Neural progenitor cell (in vitro differentiated cells): ENCODE data around the gene TSPAN17. TPM values are rescaled to one million over a fixed set of nuclear protein-coding genes. Genes with fewer than 3 reads are reported as not detected.
A peak's percentile ranks its signal among the peaks of the same experiment; 100 is the strongest.

Experiments
- DNase-seq: peaks from one replicate; pipeline ENCODE4 v3.0.0-alpha.2; 2016; ENCODE audit warnings: low spot score
- H2AFZ ChIP-seq: fragments of 200-600 bp; sonication (generic); replicated peaks from 2 replicates; pipeline ENCODE4 v1.6.1; 2016; ENCODE audit warnings: antibody characterized with exemption
- H3F3A ChIP-seq: fragments of 200-600 bp; sonication (generic); 2 replicates; pipeline ENCODE4 v1.6.1; 2016; ENCODE audit warnings: antibody characterized with exemption, low read depth
- H3K27ac ChIP-seq: fragments of 200-600 bp; sonication (generic); 2 replicates; pipeline ENCODE4 v1.5.1; 2016; ENCODE audit warnings: mild to moderate bottlenecking
- H3K27me3 ChIP-seq: fragments of 200-600 bp; sonication (generic); 2 replicates; pipeline ENCODE4 v1.6.1; 2016; ENCODE audit warnings: mild to moderate bottlenecking, moderate library complexity
- H3K36me3 ChIP-seq: fragments of 200-600 bp; sonication (generic); 2 replicates; pipeline ENCODE4 v1.5.1; 2016
- H3K4me1 ChIP-seq: fragments of 200-600 bp; sonication (generic); 2 replicates; pipeline ENCODE4 v1.6.1; 2016; ENCODE audit warnings: mixed run types
- H3K4me2 ChIP-seq: fragments of 200-600 bp; sonication (generic); 2 replicates; pipeline ENCODE4 v1.6.1; 2016
- H3K4me3 ChIP-seq: fragments of 200-600 bp; sonication (generic); 2 replicates; pipeline ENCODE4 v1.5.1; 2016
- H3K79me2 ChIP-seq: fragments of 200-600 bp; sonication (generic); 2 replicates; pipeline ENCODE4 v1.6.1; 2016; ENCODE audit warnings: low read depth
- H3K9ac ChIP-seq: fragments of 200-600 bp; sonication (generic); 2 replicates; pipeline ENCODE4 v1.6.1; 2016
- H3K9me3 ChIP-seq: fragments of 200-600 bp; sonication (generic); 2 replicates; pipeline ENCODE4 v1.5.1; 2016; ENCODE audit warnings: low read depth
- H4K20me1 ChIP-seq: fragments of 200-600 bp; sonication (generic); 2 replicates; pipeline ENCODE4 v1.6.1; 2016; ENCODE audit warnings: low read depth
- H3K27ac Mint-ChIP-seq: 3 replicates; pipeline ENCODE4 v1.8.0; 2021; ENCODE audit warnings: mixed read lengths
- H3K27me3 Mint-ChIP-seq: 2 replicates; pipeline ENCODE4 v1.8.0; 2022; ENCODE audit warnings: low read depth, mild to moderate bottlenecking, inconsistent platforms, moderate library complexity, mixed read lengths; ENCODE audit not compliant: insufficient read depth
- H3K36me3 Mint-ChIP-seq: 3 replicates; pipeline ENCODE4 v1.8.0; 2021; ENCODE audit warnings: mixed read lengths
- H3K4me1 Mint-ChIP-seq: 3 replicates; pipeline ENCODE4 v1.8.0; 2021; ENCODE audit warnings: mixed read lengths
- H3K4me3 Mint-ChIP-seq: 3 replicates; pipeline ENCODE4 v1.8.0; 2021; ENCODE audit warnings: mild to moderate bottlenecking, moderate library complexity, mixed read lengths
- H3K9me3 Mint-ChIP-seq: 3 replicates; pipeline ENCODE4 v1.8.0; 2020; ENCODE audit warnings: mixed read lengths
- CTCF ChIP-seq: fragments of 200-600 bp; sonication (generic); IDR thresholded peaks from 2 replicates; pipeline ENCODE4 v1.5.1; 2017; ENCODE audit warnings: antibody characterized with exemption, mild to moderate bottlenecking
- EZH2 ChIP-seq: fragments of 200-600 bp; sonication (generic); IDR thresholded peaks from 2 replicates; pipeline ENCODE4 v1.6.1; 2017; ENCODE audit warnings: antibody characterized with exemption, mild to moderate bottlenecking, moderate library complexity
- EZH2phosphoT487 ChIP-seq: fragments of 200-600 bp; sonication (generic); IDR thresholded peaks from 2 replicates; pipeline ENCODE4 v1.6.1; 2017; ENCODE audit warnings: antibody characterized with exemption
- total RNA-seq: library from RNA; depleted of rRNA; stranded (reverse); fragments of >200 nt; gene quantifications from 2 replicates; pipeline ENCODE4 v1.2.3, GENCODE V29; 2015; ENCODE audit warnings: low replicate concordance

The TSPAN17 gene
- total RNA-seq, 1 donor from 2014 or later: 25.9 TPM

GRCh38 chr5:176636426-176636825 lies 10.9 kb upstream of the TSPAN17 start:
- Histone ChIP-seq H3K79me2 (no peaks in the 10 kb centered on the region), H3K4me1 (peaks cover 9% of the 10 kb centered on the region), H3K9ac (no peak overlapping the region), H3F3A (peaks cover 27% of the 10 kb centered on the region), H2AFZ (no peak overlapping the region), H3K27me3 (peaks cover 29% of the 10 kb centered on the region), H3K36me3 (no peaks in the 10 kb centered on the region), H3K9me3 (no peaks in the 10 kb centered on the region), H3K4me3 (no peak overlapping the region), H3K4me2 (no peak overlapping the region), H4K20me1 (no peaks in the 10 kb centered on the region), H3K27ac (no peak overlapping the region)
- DNase-seq: peak; percentile 49
- no peaks in the 10 kb centered on the region for H3K36me3 Mint-ChIP-seq
- H3K4me3 Mint-ChIP-seq: no peak overlapping the region
- H3K4me1 Mint-ChIP-seq: peaks cover 25% of the 10 kb centered on the region
- no peak for TF ChIP-seq EZH2
- no peak for TF ChIP-seq CTCF
- TF ChIP-seq EZH2phosphoT487: no peak
- H3K9me3 Mint-ChIP-seq: no peaks in the 10 kb centered on the region
- H3K27ac Mint-ChIP-seq: no peak overlapping the region
- H3K27me3 Mint-ChIP-seq: peaks cover 35% of the 10 kb centered on the region

GRCh38 chr5:176637556-176637955 lies 9.7 kb upstream of the TSPAN17 start:
- Histone ChIP-seq H3K79me2 (no peaks in the 10 kb centered on the region), H3F3A (peaks cover 27% of the 10 kb centered on the region), H3K36me3 (no peaks in the 10 kb centered on the region), H3K27ac (no peak overlapping the region), H3K9me3 (no peaks in the 10 kb centered on the region), H2AFZ (no peak overlapping the region), H3K4me3 (no peak overlapping the region), H3K27me3 (peaks cover 18% of the 10 kb centered on the region), H3K9ac (no peak overlapping the region), H3K4me1 (peaks cover 9% of the 10 kb centered on the region), H3K4me2 (no peak overlapping the region), H4K20me1 (no peaks in the 10 kb centered on the region)
- DNase-seq: no peak
- Mint-ChIP-seq H3K4me1 (peaks cover 27% of the 10 kb centered on the region), H3K36me3 (no peaks in the 10 kb centered on the region), H3K27ac (peak overlapping the region; percentile 64), H3K4me3 (no peak overlapping the region), H3K9me3 (no peaks in the 10 kb centered on the region), H3K27me3 (peaks cover 29% of the 10 kb centered on the region)
- no peak for TF ChIP-seq EZH2phosphoT487
- no peak for TF ChIP-seq EZH2
- no peak for TF ChIP-seq CTCF

GRCh38 chr5:176638437-176638836 lies 8.8 kb upstream of the TSPAN17 start:
- Mint-ChIP-seq H3K4me3 (no peak overlapping the region), H3K27me3 (peaks cover 27% of the 10 kb centered on the region), H3K4me1 (peaks cover 26% of the 10 kb centered on the region), H3K27ac (no peak overlapping the region), H3K36me3 (no peaks in the 10 kb centered on the region), H3K9me3 (no peaks in the 10 kb centered on the region)
- H3K27ac ChIP-seq: no peak overlapping the region
- H3K9ac ChIP-seq: no peak overlapping the region
- no peak overlapping the region for H3K4me3 ChIP-seq
- TF ChIP-seq EZH2phosphoT487 (no peak), EZH2 (no peak), CTCF (no peak)
- H4K20me1 ChIP-seq: no peaks in the 10 kb centered on the region
- H3K4me1 ChIP-seq: peaks cover 12% of the 10 kb centered on the region
- H3K36me3 ChIP-seq: no peaks in the 10 kb centered on the region
- no peak overlapping the region for H3K4me2 ChIP-seq
- peaks cover 28% of the 10 kb centered on the region for H3F3A ChIP-seq
- H3K79me2 ChIP-seq: no peaks in the 10 kb centered on the region
- no peak for DNase-seq
- no peak overlapping the region for H2AFZ ChIP-seq
- H3K27me3 ChIP-seq: peaks cover 9% of the 10 kb centered on the region
- no peaks in the 10 kb centered on the region for H3K9me3 ChIP-seq
